Embryonic facial prominence (tissue), 1 donor: ENCODE data around the gene ZNF280C.
"Not testable (repeated sequence)": the region's sequence is repeated elsewhere in the genome, so short reads cannot be mapped to it uniquely, and the experiment has no call there.

Experiments used
- DNase-seq: peaks from one replicate; pipeline ENCODE4 v3.0.0-alpha.2; 2016; ENCODE audit errors: extremely low spot score

ZNF280C gene

DNA sequence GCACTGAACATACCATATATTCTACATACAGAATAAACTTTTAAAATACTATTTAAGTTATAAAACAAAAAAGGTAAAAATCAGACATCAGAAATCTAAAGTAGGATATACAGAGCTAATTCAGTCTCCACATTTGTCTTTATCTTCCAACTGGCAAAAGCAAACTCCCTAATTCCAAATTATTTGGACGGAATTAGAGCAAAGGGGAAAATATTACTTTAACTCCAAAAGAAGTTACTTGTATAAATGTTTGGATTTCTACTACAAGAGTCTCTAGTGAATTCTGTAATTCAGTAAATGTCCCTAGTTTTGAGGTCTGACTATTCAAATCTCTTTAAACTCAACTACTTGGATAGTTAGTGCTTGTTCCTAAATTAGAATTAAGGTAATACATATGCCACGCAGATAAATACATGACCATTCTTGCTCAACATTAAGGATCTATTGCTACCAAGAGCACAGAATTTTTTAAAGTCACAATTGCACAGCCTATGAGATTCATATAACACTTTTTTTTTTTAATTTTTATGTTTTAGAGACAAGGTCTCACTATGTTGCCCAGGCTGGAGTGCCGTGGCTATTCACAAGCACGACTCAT lies 7.3 kb downstream of the ZNF280C start:
- DNase-seq = no peak

DNA sequence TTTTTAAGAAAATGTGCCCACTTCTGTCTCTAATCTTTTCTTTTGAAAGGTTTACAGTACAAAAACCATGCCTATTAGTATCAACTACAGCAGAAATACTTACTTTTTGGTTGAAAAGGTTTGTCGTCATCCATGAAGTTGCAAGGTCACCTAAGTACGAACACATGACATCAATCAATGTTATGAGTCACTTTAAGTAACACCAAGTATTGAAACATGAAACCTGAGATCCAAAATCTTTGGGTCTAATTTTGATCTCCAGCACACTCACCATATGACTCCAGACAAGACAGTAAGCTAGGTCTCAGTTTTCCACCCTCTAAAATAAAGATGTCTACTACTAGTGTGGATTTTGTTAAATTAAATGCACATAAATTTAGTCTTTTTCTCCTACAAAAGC lies 8.4 kb downstream of the ZNF280C start:
- no peak for DNase-seq

DNA sequence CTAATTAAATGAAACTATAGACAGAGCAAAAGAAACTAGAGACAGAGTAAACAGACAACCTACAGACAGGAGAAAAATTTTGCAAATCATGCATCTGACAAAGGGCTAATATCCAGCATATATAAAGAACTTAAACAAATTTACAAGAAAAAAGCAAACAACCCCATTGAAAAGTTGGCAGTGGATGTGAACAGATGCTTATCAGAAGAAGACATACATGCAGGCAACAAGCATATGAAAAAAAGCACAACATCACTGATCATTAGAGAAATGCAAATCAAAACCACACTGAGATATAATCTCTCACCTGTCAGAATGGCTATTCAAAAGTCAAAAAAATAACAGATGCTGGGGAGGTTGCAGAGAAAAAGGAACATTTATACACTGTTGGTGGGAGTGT lies 14.8 kb downstream of the ZNF280C start:
- no peak for DNase-seq

DNA sequence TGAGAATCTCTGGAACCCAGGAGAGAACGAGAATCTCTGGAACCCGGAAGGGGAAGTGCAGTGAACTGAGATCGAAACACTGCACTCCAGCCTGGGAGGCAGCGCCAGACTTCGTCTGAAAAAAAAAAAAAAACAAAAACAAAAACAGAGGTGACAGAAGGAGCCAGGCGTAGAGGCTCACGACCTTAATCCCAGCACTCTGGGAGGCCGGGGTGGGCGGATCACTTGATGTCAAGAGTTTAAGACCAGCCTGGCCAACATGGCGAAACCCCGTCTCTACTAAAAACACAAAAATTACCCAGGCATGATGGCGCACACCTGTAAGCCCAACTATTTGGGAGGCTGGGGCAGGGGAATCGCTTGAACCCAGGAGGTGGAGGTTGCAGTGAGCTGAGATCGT lies 17.0 kb downstream of the ZNF280C start:
- DNase-seq = no peak

DNA sequence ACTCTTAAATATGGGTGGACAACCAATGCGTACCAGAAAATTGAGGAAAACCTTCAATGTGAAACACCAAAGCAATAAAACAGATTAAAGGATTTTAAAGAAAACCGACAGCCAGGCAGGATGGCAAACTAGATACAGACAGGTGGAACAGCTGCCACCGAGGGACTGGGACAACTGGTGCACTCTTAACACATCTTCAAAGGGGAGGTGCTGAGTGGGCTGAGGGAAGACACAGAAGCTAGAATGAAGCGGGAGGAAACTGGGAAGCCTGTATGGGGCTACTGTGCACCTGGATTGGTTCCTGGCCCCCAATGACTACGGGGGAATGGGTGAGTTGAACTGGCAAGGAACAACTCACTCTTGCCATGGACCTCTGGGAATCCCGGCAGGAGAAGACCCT lies 20.7 kb downstream of the ZNF280C start:
- no peak for DNase-seq

DNA sequence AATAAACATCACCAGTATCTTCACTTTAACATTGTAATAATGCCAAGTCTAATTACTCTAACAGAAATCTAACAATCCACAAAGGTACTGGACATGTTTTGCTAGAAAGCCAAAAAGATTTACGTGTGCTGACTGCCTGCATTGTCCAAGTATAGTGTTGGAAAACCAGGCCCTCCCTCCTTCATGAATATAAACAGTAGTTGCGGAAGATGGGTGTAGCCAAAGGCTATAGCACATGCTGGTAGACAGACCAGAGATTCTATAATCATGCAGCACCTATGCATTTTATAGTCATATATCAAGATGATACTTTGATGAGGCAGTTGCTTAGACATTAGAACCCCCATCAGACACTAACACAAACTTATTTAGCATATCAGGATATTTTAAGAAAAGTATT lies 22.6 kb downstream of the ZNF280C start:
- no peak for DNase-seq

DNA sequence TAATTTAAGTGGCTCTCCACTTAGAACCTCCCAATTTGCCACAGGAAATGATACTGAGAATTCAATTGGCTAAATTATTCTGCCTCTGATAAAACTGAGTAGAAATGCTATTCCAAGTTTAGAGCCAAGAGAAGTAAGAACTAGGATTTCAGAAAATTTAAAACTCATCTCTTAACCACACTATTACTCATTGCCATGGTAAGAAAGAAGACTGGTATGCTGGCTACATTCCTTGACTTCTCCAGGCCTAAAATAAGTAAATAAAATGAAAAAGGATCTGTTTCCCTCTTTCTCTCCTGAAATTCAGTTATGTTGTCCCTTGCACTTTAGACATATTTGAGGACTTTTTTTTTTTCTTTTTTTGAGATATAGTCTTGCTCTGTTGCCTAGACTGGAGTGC lies 23.3 kb downstream of the ZNF280C start:
- no peak for DNase-seq

DNA sequence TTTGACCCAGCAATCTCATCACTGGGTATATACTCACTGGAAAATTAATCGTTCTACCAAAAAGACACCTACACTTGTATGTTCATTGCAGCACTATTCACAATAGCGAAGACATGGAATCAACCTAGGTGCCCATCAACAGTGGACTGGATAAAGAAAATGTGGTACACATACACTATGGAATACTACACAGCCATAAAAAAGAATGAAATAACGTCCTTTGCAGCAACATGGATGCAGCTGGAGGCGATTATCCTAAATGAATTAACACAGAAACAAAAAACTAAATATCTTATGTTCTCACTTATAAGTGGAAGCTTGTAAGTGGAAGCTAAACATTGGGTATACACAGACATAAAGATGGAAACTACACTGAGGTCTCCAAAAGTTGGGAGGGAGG lies 37.5 kb downstream of the ZNF280C start:
- not testable (repeated sequence) for DNase-seq

DNA sequence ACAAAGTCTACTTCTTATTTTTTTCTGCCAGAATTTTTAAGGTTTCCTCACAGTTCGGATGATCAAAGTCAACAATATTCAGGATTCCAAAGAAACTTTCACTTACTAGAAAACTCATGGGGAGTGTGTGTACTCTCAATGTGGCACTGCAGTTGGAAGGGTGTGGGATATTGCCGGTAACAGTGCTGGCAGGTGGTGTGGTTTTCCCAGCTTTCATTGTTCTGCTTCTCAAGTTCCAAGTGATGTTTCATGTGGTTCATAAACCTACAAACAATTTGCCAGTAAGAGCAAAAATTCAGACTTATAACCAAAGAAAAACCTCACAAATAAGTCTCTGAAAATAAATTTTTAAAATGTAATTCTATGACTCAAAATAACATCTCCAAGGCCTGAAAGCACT lies 39.8 kb downstream of the ZNF280C start:
- no peak for DNase-seq

DNA sequence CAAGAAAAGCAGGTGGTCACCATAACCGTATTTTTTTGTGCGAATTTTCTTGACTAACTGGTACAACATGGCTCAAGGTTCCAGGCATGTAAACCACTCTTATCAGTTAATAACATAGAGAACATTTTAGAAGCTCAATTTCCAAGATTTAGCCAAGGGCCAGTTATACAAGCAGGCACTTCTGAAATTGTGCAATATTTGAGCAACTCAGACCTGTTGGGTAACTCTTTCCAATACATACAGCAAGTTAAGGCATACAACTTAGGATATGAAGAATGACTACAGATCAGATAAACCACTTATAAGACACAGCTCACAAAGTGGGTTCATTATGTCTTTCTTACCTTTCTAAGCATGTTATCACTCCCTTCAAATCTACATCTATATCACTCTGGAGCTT lies 43.9 kb downstream of the ZNF280C start:
- no peak for DNase-seq

DNA sequence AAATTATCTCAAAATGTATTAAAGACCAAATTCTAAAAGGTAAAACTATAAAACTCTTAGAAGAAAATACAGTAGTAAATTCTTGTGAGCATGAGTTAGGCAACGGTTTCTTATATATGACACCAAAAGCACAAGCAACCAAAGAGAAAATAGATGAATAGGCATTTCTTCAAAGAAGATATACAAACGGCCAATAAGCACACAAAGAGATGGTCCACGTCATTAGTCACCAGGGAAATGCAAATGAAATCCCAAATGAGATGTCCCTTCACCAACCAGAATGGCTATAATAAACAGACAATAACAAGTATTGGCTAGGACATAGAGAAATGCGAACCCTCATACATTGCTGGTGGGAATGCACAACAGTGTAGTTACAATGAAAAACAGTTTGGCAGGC lies 52.4 kb downstream of the ZNF280C start:
- no peak for DNase-seq

DNA sequence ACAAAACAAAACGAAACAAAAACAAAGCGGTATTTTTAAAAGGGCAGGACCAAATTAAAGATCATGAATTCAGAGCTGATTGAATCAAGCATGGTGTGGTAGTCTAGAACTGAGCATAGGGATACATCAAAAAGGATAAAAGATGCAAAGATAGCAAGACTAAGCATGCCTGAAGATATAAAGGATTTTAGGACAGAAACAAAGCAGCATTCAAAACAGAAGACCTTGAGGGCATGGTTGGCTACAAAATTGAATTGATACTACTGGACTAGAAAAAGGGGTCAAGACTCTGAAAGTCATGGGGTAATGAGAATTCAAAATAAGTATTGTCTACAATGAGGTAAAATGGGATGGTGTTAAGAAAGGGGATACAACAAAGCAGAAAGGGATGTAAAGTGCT lies 55.3 kb downstream of the ZNF280C start:
- no peak for DNase-seq

DNA sequence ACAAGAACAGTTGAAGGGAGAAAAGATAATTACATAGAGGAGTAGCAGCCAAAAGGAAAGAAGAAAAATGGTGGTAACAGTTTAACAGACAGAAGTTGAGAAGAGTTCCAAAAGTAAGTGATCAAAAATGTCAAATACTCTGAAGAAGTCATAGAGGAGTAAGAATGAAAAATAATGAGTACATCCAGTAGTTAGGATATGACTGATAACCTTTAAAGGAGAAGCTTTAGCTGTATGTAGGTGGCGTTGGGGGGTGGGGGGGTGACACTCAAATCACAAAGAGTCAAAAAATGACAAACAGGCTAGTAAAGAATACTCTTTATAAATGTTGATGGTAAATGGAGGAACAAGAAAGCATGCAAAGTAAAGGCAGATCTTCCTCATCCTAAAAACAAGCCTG lies 56.3 kb downstream of the ZNF280C start:
- DNase-seq = no peak

DNA sequence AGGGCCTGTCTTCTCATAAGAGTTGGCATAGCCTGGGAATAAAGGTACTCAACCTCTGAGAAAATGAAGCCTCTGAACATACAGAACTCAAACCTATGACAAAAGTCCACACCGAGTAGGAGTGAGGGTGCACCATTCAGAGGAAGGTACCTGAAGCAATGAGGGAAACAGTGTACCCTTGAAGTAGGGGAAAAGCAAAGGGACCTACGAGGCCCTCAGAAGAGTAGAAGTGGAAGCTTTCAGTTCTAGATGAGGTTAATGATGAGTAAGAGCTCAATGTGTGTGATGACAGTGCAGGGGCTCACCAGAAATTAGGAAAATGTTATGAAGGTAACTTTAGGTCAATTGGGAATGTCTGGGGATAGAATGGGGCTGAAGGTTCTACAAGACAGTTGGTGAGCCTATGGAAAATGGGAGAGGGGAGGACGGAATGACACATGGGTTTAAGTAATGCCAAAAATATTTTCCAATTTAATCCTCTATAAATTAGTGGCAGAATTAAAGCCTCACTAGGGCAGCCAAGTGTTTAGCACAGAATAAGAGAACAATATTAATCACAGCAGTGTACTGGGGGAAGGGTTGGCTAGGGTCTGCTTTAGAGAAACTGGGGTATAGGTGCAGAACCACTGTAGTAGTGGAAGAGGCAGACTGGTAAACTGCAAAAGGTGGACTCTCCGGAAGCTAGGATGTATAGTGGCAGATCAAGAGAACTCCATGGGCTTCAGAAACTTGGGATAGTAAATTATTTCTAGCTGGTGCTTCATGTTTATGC lies 57.1 kb downstream of the ZNF280C start:
- DNase-seq = no peak

DNA sequence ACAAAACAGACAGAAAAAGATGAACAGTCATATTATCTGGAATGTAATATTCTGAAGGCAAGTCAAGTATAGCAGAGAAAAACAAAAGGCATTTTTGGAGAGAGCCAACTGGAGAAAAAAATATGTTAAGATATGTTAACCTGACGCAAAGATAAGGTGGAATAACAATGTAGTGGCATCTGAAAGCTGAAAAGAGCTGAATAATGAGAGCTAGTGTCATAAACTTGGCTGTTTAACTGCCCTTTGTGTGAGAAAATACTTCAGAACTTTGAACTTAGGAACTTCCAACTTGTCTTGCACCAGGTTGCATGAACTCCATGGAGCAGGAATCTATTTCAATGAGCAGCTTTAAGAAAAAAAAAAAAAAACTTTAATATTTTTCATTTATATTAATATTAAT lies 64.1 kb downstream of the ZNF280C start:
- no peak for DNase-seq

DNA sequence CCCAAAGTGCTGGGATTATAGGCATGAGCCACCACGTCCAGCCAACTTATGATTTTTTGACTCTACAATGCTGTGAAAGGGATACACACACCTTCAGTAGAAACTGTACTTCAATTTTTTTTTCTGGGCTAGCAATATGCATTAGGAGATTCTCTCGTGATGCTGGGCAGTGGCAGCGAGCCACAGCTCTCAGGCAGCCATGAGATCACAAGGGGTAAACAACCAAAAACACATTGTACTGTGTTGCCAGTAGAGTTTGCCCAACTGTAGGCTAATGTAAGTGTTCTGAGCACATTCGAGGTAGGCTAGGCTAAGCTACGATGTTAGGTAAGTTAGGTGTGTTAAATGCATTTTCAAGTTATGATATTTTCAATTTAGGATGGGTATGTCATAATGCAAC lies 71.2 kb downstream of the ZNF280C start:
- DNase-seq = no peak

DNA sequence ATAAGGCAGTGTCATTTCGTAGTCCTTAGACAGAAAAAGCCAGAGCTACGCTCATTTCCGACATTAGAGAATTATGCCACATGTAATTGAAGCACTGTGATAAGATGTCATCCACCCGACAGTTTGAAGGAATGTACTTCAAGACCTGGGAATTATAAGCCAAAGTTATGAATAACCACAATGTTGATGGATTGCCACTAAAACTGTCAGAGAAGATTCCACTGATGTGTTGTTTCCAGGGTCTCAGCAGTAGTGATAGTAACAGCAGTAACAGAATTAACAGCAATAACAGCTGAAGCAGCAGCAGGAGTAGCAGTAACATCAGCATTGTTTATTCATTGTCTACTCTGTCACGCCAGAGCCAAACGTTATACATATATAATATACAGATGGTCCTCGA lies 72.2 kb downstream of the ZNF280C start:
- no peak for DNase-seq

DNA sequence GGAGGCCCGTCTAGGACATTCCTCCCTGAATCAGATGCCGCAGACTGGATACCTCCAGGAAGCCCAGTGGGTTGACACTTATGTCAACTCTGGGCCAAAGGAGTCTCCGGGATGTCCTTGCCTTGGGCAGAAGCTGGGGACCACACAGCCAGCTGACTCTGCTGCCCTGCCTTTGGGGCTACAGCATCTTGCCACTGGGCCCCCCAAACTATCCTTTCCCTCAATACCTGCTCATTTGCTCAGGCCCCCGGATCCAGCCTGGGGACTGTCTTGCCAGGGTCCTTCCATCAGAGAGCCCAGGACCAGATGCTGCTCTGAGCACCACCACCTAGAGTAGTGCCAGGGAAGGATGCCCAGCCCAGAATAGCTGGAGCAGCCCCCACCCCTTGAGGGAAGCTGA lies 77.9 kb downstream of the ZNF280C start:
- no peak for DNase-seq

DNA sequence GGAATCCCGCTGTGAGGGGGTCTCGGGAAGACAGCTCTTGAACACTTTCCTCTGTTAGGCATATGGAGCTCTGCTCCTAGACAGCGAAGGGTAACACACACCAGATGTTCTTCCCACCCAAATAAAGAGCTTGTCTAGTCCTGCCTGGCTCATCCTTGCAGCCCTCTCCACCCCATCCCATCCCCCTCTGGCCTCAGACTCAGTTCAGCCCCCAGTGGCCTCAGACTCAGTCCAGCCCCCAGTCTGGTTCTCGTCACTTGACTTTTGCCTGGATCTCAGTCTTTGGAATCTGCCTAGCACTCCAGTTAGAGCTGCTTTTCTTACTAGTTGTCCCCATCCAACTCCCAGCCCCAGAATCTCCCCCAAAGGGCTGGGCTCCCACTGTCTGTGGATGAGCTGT lies 82.0 kb downstream of the ZNF280C start:
- DNase-seq = no peak

DNA sequence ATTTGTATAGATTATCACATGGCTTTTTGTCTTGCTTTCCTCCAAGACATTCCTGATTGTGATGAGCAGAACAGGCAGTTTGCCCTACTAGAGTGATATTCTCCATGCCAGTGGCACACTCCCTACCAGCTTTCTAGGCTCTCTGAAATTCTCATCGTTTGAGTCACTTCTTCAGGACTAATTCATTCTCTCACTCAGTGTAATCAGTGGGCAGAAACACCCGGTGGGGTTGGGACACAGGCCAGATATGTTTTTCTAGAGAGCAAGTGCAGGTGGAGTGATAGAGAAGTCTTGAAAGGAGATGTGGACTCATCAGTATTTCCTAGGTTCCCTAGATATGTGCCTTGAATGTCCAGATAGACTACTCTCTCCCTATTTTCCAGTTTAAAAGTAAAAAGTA lies 83.8 kb downstream of the ZNF280C start:
- no peak for DNase-seq

DNA sequence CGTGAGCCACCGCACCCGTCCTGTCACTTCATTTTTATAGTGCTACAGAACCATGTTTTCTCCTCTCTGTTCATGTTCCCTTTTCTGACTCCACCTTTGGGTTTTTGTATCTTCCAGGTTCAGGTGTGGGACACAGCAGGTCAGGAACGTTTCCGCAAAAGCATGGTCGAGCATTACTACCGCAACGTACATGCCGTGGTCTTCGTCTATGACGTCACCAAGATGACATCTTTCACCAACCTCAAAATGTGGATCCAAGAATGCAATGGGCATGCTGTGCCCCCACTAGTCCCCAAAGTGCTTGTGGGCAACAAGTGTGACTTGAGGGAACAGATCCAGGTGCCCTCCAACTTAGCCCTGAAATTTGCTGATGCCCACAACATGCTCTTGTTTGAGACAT lies 84.5 kb downstream of the ZNF280C start:
- no peak for DNase-seq

DNA sequence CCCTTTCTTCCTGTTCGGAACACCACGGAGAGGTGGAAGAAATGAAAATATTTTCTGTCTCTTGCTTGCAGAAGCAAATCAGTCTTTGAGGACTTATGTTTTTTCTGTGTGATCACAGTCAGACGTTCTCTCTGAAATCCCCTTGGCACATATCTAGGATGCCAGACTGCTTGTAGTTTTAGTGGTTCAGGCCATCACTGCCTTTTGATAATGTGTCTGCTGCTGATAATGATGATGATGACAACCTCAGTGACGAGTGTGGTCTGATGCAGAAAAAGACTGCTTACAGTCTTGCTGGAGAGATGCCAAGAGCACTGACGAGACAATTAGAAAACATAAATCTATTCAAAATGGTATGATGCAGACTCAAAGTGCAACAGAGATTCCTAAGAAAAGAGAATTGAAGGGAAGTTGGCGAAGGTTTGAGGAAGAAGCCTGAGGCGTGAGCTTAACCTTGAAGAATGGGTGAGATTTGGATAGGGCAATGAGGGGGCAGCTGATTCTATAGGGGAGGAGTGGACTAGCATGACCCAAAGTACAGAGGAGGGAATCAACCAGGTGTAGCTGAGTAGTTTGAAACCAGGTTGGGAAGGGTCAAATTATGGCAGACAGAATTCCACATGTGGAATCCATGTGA lies 89.0 kb downstream of the ZNF280C start:
- no peak for DNase-seq

DNA sequence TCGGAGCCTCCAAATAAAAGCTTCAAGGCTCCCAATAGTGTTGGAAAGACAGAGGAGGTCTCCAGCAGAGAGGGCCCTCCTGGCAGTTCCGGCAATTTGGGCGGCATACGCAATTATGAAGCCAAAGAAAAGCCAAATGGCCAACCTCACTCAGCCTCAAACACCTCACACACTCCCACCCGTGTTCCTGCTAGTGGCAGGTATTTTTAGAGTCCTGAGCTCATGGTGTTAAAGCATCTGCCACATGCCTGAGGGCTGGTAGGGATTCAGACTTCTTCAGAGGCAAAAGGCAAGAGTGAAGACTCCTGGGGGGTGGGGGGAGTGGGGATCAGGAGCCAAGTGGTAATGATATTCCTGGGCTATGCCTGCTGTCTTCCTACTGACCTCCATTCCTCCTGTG lies 89.5 kb downstream of the ZNF280C start:
- no peak for DNase-seq
